Embryonic facial prominence (tissue), 1 donor: Measurements from ENCODE around the gene LTC4S.
"Not testable (repeated sequence)": the region's sequence is repeated elsewhere in the genome, so short reads cannot be mapped to it uniquely, and the experiment has no call there.

Experiments used
- DNase-seq: peaks from one replicate; pipeline ENCODE4 v3.0.0-alpha.2; 2016; ENCODE audit errors: extremely low spot score

The LTC4S gene

DNA sequence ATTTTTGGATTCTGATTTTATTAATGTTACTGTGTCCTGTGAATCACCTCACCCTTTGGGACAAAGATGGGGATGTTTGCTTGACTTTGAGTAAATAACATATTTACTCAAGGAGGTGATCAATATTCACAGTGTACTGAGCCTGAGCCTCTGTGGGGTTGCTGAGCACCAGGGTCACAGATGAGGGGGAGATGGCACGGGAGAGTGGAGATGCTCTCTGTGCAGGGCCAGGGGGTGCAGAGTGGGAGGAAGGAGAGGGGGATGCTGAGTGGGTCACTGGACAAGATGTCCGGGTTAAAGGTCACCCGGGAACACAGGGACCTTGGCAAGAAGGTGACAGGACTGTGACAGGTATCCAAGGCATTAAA lies 30.9 kb downstream of the LTC4S start:
- DNase-seq: no peak

DNA sequence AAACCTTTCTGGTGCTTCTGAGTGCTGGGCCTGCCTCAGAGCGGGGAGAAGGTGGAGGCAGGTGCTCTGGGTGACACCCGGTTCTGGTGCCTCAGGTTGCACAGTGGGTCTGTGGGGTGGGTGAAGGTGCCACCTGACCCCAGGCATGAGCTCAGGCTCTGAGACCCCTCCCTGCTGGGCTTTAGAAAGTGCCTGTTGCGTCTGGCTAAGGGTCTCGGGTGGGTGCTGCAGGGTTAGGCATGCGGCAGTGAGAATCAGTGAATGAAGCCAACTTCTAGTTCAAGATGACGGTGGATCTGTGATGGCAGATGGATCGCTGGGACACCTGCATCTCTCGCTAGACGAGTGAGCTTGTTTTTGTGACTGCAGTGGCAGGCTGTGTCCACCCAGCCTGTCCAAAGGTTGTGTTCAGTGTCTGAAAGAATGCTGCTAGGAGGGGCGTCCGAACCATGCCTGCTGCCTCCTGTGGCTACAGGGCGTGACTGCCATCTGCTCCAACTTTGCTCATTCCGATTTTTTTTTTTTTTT lies 31.9 kb downstream of the LTC4S start:
- no peak for DNase-seq

DNA sequence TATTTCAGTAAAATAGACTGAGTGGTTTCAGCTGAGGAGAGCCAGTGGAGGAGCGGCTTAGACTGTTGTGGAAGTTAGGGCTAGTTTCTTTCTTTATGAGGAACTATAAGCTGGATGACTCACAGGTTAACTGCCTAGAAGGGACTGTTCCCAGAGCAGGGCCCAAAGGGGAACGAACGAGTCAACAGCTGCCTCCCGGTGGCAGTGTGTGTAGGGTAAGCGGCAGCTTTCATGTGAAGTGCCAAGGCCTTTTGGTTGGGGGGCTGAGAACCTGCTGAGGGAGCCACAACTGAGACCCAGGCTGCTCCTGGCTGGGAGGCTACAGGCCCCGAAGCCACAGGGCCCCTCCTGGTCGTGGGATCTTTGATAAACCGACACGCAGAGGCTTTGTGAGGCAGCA lies 33.9 kb downstream of the LTC4S start:
- DNase-seq: no peak

DNA sequence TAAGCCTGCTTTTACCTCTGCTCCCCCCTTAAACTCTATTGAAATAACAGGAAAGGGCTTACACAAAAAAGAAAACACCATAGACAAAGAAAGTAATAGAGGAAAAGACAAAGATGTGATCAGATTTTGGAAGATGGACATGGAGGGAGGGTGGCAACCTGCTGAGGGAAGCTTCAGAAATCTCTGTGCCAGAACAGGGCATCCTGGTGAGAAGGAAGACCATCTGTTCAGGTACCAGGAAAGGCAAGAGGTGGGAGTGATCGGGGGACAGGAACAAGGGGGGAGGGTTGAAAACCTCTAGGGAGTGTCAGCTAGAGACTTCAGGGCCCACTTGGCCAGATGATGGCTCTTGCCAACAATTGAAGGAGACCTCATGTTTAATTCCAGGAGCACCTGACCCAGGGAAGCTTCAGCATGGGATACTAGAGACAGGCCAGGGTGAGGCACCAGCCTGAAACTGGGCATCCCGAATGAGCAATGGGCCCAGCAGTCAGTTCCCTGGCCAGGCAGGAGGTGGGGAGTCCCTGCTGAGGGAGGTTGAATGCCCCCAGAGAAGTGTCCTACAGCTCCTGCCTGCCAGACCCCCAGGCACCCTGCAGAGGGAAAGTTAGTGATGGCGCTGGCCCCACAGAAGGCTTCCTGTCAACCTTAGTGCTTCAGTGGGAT lies 35.1 kb downstream of the LTC4S start:
- no peak for DNase-seq

DNA sequence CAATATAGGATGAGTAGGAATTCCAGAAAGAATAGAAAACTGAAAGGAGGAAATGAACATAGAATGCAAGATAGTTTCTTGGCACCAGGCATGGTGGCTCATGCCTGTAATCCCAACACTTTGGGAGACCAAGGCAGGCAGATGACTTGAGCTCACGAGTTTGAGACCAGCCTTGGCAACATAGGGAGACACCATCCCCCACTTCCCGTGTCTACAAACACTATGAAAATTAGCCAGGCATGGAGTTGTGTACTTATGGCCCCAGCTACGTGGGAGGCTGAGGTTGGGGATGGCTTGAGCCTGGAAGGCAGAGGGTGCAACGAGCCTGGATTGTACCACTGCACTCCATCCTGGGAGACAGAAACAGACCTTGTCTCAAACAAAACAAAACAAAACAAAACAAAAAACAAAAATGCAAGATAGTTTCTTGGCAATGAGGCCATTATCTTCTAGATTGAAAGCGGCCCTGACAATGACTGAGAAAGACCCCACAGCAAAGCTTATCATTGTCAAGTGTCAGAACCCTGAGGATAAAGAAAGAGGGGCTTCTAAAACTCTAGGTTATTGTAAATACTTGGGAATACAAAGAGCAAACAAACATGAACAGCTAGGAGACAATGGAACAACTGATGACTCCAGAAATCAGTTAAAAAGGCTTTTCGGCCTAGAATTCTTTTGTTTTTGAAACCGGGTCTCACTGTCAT lies 36.1 kb downstream of the LTC4S start:
- no peak for DNase-seq

DNA sequence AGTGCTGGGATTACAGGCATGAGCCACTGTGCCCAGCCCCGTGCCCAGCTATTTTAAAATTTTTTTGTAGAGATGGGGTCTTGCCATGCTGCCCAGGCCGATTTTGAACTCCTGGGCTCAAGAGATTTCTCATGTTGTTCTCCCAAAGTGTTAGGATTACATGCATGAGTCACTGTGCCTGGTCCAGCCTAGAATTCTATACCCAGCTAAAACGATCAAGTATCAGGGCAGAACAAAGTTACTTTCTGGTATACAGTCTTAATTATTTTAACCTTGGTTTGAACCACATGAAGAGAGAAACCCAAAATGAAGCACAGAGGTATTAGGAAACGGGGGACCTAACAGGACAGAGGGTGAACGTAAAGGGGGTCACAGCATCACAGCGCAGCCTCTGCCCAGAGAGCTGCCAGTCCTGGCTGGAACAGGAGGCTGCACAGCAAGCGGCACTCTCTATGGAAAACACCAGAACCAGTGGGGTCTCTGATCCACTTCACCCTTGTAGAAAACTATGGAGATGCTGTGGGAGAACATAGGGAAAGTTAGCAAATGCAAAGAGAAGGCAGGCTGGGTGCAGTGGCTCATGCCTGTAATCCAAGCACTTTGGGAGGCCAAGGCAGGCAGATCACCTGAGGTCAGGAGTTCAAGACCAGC lies 37.2 kb downstream of the LTC4S start:
- no peak for DNase-seq

DNA sequence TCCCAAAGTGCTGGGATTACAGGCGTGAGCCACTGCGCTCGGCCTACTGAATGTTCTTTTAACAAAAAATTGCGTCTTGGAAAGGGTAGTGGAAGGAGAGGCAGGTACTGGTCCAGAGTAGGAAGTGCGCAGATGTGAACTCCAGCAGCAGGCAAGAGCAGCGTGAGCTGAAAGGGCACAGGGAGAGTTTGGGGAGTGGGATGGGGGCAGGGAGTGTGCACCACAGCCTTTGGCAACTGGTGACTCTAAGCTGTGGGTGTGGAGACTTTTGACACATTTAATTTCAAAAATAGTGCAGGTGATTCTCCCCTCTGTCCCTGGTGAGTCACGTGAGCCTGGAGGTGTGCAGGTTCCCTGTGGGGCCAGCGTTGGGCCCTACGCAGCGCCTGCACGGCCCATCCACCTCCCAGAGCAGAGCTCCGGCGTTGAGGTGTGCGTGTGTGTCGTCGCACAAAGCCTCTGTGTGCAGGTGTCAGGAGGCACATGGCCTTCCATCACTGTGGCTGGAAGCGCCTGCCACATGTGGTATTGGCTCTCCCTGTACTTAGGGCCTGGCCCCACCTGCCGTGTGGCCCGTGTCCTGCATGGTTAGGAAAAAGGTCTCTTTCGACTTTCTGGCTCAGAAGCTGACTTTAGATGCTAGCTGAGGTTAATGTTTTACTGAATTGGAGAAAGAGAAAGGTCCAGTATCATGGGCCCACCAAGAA lies 38.4 kb downstream of the LTC4S start:
- no peak for DNase-seq

DNA sequence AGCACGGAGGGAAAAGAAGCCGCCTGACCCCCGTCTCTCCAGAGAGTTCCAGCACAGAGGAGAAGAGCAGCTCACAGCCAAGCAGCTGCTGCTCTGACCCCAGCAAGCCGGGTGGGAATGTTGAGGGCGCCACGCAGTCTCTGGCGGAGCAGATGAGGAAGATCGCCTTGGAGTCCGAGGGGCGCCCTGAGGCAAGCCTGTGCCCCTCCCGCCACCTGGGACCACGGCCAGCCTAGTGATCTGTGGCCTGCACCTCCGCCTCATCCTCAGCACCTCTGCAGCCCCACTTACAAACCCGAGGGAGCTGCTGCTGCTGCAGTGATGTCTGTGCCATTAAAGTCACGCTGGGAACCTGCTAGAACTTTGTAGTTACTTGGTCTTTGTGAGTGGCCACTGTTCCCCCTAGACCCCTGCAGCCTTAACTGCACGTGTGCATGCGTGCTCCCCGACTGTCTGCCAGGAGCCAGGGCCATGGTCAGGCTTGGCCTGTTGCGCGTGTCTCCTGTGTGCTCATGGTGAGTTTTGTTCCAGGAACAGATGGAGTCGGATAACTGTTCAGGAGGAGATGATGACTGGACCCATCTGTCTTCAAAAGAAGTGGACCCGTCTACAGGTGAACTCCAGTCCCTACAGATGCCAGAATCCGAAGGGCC lies 39.4 kb downstream of the LTC4S start:
- DNase-seq: no peak

DNA sequence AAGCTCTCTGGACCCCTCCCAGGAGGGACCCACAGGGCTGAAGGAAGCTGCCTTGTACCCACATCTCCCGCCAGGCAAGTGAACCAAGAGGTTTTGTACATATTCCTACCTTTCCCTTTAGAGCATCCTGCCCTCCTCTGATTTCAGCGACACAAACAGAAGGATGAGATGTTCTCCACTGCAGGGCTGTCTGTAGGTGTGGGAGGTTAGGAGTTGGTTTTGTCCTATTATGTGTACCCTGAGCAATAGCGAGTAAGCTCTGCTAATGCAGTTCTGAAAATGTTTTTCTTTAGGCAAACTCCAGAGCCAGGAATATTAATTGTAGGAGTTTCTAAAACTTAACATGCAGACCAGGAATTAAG lies 39.9 kb downstream of the LTC4S start:
- DNase-seq: no peak

DNA sequence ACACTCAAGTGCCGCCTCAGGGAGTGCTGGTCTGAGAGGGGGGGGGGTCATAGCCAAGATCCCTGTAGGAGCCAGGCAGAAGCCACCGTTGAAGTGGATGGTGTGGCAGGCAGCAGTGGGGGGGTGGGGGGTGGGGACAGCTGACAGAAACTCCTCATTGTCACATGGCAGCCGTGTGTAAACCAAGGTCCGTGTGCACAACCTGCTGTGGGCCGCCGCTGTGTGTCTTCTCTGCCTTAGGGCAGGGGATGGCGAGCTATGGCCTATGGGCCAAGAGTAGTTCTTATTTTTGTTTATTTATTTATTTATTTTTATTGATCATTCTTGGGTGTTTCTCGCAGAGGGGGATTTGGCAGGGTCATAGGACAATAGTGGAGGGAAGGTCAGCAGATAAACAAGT lies 40.3 kb downstream of the LTC4S start:
- DNase-seq: no peak

DNA sequence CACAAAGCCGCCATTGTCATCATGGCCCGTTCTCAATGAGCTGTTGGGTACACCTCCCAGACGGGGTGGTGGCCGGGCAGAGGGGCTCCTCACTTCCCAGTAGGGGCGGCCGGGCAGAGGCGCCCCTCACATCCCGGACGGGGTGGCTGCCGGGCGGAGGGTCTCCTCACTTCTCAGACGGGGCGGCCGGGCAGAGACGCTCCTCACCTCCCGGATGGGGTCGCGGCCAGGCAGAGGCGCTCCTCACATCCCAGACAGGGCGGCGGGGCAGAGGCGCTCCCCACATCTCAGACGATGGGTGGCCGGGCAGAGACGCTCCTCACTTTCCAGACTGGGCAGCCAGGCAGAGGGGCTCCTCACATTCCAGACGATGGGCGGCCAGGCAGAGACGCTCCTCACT lies 41.1 kb downstream of the LTC4S start:
- DNase-seq: not testable (repeated sequence)

DNA sequence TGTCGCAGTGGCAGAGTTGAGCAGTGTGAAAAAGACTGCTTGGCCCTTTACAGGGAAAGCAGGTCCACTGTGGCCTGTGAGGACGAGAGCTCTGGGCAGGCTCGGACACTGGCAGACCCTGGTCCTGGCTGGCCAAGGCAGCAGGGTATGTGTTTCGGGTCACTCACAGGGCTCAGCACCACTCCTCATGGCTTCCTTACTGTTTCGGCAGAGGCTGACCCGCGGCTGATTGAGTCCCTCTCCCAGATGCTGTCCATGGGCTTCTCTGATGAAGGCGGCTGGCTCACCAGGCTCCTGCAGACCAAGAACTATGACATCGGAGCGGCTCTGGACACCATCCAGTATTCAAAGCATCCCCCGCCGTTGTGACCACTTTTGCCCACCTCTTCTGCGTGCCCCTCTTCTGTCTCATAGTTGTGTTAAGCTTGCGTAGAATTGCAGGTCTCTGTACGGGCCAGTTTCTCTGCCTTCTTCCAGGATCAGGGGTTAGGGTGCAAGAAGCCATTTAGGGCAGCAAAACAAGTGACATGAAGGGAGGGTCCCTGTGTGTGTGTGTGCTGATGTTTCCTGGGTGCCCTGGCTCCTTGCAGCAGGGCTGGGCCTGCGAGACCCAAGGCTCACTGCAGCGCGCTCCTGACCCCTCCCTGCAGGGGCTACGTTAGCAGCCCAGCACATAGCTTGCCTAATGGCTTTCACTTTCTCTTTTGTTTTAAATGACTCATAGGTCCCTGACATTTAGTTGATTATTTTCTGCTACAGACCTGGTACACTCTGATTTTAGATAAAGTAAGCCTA lies 42.6 kb downstream of the LTC4S start:
- DNase-seq: no peak

DNA sequence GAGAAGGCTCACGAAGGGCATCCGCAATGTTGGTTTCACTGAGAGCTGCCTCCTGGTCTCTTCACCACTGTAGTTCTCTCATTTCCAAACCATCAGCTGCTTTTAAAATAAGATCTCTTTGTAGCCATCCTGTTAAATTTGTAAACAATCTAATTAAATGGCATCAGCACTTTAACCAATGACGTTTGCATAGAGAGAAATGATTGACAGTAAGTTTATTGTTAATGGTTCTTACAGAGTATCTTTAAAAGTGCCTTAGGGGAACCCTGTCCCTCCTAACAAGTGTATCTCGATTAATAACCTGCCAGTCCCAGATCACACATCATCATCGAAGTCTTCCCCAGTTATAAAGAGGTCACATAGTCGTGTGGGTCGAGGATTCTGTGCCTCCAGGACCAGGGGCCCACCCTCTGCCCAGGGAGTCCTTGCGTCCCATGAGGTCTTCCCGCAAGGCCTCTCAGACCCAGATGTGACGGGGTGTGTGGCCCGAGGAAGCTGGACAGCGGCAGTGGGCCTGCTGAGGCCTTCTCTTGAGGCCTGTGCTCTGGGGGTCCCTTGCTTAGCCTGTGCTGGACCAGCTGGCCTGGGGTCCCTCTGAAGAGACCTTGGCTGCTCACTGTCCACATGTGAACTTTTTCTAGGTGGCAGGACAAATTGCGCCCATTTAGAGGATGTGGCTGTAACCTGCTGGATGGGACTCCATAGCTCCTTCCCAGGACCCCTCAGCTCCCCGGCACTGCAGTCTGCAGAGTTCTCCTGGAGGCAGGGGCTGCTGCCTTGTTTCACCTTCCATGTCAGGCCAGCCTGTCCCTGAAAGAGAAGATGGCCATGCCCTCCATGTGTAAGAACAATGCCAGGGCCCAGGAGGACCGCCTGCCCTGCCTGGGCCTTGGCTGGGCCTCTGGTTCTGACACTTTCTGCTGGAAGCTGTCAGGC lies 43.6 kb downstream of the LTC4S start:
- no peak for DNase-seq

DNA sequence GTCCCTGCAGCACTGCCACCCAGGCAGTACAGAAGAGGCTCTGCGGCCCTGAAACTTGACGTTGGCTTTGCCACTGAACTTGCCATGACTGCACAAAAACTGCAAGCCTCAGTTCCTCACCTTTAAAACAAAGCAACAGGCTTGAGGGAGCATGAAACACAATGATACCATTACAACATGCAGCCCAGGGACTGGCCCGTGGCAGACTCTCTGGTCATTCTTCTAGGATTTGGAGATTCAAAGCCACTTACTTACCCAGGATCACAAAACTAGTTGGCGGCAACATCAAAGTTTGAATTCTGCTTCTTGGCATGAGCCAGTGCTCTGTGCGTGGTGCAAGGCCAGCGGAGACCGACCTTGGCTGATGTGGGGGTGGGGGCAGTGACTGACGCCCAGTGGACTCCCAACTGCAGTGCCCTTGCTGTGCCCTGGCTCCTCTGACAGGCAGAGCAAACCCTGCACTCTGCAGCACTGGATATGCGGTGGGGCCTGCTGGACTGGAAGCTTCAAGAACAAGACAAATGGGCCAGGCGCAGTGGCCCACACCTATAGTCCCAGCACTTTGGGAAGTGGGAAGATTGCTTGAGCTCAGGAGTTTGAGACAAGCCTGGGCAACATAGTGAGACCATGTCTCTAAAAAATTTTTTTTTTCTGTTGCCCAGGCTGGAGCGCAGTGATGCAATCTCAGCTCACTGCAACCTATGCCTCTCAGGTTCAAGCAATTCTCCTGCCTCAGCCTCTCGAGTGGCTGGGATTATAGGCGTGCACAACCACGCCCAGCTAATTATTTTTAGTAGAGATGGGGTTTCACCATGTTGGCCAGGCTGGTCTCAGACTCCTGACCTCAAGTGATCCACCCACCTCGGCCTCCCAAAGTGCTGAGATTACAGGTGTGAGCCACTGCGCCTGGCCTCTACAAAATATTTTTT lies 45.8 kb downstream of the LTC4S start:
- DNase-seq: no peak

DNA sequence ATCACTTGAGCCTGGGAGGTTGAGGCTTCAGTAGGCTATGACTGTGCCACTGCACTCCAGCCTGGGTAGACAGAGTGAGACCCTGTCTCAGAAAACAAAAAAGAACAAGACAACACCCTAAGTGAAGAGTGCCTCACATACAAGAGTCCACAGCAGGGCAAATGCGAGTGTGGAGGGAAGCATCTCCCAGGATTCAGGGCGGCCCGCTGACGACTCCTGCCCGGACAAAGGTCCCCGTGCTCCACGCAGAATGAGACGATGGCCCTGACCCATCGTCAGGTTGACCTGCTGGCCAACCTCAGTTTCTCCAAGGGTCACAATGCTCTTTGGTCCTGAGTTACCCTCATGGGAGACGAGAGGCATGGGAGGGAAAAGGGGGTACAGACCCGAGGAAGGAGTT lies 46.5 kb downstream of the LTC4S start:
- DNase-seq: no peak

DNA sequence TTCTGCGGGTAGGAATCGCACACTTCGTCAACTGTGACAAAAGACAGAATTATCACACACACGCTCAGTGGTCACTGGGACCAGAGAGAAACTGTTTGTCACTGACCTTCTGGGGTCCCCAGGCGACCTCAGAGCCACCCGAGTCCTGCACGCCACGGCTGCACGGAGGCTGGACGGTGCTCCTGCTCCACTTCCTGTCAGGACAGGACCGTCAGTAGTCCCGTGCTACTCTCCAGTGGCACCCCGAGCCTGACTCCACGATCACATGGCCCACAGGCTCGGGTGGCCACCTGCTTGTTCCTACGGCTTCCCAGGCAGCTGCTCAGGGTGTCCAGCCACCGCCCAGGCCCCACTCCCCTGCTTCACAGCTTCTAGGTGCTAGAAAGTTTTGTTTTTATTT lies 47.0 kb downstream of the LTC4S start:
- no peak for DNase-seq

DNA sequence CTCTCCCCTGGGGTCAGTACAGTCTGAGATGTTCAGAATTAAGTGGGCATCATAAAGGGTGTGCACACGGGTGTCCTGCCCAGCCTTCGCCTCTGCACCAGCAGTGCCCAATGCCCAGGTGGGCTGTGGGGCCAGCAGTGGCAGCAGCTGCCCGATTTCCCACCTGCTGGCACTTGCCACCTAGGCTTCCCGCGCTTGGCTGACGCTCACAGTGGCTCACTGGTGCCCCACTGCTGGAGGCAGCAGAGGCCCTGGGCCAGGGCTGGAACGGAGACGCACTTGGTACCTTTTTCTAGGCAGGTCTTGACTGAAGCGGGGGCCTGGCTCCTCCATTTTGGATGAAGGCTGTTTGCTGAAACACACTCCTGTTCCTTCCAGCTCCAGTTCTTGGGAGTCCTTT lies 47.8 kb downstream of the LTC4S start:
- DNase-seq: no peak
